GM18951 (cell line): ENCODE data around the gene RAB2B.

ENCODE experiments used
- POLR2A ChIP-seq: IDR thresholded peaks from 4 replicates; pipeline ENCODE4 v1.6.1; 2011; ENCODE audit warnings: mild to moderate bottlenecking; ENCODE audit not compliant: insufficient read length, insufficient read depth; ENCODE audit errors: extremely low read depth
- in situ Hi-C: fragments of 300-500 bp; cut with MboI; formaldehyde crosslinking; loops from one replicate; pipeline ENCODE4 v1.12.0; 2022; ENCODE audit warnings: low sequenced_read_pairs, mixed read lengths, inconsistent platforms; ENCODE audit not compliant: unreplicated experiment

The RAB2B gene

DNA sequence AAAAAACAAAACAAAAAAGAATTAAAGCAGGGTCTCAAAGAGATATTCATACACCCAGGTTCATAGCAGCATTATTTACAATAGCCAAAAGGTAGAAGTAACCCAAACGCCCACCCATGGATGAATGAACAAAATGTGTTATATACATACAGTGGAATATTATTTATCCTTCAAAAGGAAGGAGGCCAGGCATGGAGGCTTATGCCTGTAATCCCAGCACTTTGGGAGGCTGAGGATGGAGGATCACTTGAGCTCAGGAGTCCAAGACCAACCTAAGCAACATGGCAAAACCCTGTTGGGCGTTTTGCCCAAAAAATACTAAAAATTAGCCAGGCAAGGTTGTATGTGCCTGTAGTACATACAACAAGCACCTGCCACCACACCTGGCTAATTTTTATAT lies 29.8 kb upstream of the RAB2B start:
- TF ChIP-seq POLR2A: no peak
- in situ Hi-C loops: no loop called here

DNA sequence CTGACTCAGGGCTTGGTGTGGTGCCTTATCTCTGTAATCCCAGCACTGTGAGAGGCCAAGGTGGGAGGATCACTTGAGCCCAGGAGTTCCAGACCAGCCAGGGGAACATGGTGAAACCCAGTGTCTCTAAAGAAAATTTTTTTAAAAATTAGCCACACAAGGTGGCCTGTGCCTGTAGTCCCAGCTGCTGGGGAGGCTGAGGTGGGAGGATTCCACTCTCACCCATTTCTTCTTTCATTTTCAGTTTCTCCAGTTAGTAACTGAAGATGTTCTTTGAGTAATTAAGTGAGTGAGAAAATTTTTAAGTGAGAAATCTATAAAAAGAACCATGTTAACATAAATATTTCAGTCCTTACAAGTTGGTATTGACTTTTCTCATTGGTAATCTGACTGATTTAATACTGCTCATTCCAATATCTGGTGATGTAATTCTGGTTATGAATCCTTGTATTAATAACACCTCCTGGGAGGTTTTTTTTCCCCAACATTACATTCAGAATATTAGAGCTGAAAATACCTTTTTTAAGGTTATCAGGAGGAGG lies 28.3 kb upstream of the RAB2B start:
- in situ Hi-C loops: no loop called here
- TF ChIP-seq POLR2A: no peak

DNA sequence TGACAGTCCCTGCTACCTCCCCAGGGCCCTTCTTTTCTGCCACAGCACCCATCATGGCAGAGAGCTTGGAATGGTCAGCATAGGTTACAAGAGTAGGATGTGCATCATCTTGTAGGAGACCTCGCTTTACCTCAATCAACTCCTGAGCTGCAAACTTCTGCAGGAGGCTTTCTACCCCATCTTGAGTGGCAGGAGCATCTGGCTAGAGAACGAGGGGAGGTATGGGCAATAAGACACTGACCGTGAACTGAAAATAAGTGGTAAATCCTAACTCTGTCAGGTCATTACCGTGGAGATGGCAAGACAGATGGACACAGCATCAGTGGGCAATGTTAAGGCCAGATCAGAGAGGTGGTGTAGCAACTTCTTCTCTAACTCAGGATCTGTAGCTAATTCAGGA lies 26.6 kb upstream of the RAB2B start:
- in situ Hi-C loops: no loop called here
- TF ChIP-seq POLR2A: no peak

DNA sequence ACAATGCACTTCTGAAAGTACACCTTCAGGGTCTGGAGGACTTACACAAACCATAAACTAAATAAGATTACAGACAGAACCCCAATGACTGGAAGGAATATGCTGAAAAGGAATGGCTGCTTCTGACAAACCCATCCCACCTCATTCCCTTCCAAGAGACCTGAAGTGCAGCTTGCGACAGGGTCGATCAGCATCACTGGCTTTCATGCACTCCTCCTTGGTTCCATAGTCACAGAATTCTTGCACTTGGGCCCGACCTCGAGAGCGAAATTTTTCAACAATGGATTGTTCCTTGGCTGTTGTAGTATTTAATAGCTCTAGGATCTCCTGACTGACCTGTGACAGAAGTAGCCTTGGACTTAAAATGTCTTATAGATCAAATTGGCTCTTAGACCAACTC lies 24.8 kb upstream of the RAB2B start:
- in situ Hi-C loops: no loop called here
- TF ChIP-seq POLR2A: no peak

DNA sequence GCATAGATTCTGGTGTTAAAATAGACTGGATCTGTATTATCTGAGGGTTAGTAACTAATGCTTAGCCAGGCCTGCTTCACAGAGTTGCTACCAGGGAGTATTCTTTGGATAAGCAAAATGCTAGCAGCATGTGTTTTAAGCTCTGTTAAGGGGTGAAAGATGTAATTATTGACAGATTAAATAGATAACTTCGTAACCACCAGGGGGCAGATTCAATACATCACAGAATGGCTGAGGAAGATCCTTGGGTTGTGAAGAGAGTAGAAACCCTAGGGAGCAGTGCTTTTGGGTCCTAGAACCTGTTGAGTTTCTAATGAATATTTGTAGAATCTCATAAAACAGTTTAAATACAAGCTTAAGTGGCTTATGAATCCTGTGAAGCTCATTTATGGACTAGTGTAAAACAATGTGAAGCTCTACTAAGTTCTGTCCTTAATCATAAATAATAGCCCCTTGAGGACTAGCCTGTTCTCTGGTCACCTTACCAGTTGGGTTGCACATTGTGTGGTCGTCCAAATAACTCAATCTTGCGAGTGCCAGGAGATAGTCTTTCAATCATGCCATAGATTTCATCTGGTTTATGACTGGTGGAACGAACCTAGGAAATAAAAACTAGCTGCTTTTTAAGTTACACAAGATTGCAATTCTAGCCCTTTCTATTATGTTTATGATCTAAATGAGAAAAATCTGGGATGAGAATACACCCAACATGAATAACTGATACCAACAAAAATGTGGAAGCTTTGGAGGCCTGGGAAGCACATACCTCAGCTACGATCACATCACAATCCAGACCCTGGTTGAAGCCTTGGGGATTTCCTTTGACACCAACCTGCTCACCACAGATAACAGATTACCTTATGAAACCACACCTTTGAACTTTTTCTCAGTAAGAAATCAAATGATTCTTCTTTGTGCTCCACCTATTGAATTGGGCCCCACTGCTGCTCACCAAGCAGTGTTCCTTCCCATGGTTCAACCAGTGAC lies 22.1 kb upstream of the RAB2B start:
- no peak for TF ChIP-seq POLR2A
- in situ Hi-C loops: no loop called here

DNA sequence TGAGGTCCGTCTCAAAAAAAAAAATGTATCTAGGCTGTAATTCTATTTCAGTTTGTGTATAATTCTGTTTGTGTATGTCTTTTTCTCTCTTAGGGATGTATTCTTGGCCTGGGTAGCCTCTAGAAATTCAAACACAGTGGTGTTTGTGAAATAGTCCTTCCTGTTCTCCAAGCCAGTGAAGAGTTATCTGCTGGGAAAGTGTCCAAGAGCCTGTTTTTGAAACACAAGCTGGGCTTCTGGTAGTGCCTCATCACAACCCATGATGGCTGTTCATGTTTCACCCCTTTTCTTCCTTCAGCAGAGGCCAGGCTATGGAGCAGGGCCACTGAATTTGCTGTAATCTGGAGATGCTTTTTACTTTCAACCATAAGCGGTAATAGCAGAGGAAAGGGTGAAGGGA lies 19.7 kb upstream of the RAB2B start:
- TF ChIP-seq POLR2A: no peak
- in situ Hi-C loops: no loop called here

DNA sequence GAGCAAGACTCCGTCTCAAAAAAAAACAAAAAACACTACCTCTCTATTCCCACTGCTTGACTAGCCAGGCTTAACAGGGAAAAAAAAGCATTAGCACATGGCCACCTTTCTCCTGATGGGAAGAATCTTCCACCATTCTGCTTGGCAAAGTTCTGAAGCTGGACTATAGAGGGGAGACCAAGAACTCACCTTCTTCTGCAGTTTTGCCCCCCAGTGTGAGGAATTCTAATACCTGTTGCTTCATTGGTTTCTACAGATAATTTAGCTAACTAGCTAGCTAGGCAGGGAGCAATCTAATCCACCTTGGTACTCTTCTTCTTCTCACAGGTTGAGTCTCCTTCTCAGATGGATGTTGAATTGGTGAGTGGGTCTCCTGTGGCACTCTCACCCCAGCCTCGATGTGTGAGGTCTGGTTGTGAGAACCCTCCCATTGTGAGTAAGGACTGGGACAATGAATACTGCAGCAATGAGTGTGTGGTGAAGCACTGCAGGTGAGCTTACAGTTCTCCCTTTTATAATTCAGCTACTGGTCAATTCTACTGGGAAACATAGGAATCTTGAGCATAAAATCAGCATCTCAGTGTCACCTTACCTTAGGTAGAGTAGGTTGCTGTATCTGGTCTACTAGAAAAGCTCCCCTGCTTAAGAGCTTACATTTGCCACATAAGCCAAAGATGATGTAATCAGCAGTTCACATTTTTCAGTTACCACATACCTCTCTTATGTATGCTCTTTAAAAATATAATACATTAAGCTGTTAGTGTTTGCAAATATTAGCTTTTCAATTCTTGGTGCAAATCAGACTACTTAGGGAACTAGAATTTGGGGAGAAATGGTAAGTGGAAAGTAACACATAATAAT lies 18.4 kb upstream of the RAB2B start:
- no peak for TF ChIP-seq POLR2A
- in situ Hi-C loops: no loop called here

DNA sequence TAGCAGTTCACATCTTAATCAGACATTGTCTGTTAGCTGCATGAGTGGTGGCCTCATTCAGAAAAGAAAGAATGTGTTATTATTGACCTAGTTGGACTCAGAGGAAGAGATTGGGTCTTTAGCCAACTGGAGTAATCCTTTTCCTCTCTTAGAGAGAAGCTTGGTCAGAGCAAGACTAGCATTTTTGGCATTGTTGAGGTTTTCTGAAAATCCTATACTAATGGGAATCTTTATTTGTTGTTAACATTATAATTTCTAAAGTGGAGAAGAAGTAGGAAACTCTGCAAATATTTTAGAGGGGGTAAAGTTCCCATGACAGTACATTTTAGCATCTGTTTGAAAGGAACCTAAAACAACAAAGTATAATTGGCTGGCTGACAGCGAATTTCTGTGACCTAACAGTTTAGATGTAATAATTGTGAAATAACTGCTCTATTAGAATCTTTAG lies 9.9 kb upstream of the RAB2B start:
- in situ Hi-C loops: no loop called here
- no peak for TF ChIP-seq POLR2A

DNA sequence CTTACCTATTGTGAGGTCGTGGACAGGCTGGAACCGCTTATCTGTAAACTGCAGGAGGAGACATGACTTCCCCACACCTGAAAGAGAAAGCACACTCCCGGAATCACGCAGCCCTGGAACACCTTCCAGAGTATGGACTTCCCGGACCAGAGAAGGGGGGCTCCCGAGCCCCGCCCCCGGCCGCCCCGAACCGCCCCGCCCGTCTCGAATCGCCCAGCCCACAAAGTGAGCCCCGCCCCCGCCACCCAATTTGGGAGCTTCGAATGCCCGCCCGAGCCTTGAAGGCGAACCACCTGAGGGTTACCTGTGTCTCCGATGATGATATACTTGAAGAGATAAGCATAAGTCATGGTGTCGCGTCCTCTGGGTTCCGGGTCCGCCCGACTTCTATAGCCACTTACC lies 235 bp downstream of the RAB2B start:
- no peak for TF ChIP-seq POLR2A
- in situ Hi-C loops: no loop called here

DNA sequence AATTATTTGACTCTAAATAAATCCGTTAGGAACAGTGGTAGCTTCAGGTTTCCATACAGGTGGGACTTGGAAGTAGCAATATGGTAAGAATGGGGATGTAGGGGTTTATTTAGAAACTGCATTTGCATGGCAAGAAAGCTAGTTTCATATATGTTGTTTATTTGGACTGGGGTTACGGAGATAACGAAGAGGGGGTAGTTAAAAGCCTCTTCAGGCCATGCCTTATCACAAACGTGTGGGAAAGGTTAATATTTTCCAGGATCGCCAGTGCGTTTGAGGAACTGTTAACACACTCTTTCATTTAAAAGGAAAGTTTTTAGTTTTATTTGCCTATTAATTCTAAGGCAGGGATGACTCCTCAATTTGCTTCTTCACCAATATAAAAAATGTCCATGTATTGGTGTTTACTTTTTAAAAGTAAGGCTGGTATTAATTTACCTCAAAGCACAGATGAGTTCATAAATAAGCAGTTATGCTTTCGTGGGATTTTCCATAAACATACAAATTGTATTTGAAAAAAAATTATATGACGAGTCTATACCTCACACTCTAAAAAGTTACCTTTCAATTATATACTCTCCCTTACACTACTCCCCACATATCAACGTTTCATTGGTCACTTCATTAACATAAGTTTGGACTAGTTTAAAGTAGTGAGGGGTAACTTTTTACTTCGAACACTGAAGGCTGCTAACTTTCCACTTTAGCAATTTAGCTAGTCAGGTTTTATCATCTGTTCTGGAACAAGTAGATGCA lies 814 bp downstream of the RAB2B start:
- no peak for TF ChIP-seq POLR2A
- in situ Hi-C loops: no loop called here

DNA sequence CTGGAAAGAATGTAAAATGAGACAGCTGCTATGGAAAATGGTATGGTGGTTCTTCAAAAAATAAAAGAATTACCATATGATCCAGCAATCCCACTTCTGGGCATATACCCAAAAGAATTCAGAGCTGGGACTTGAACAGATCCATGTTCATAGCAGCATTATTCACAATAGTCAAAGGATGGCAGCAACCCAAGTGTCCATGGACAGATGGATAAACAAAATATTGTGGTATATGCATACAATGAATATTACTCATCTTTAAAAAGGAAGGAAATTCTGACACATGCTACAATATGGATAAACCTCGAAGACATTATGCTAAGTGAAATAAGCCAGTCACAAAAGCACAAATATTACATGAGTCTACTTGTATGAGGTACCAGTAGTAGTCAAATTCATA lies 9.1 kb downstream of the RAB2B start:
- in situ Hi-C loops: no loop called here

DNA sequence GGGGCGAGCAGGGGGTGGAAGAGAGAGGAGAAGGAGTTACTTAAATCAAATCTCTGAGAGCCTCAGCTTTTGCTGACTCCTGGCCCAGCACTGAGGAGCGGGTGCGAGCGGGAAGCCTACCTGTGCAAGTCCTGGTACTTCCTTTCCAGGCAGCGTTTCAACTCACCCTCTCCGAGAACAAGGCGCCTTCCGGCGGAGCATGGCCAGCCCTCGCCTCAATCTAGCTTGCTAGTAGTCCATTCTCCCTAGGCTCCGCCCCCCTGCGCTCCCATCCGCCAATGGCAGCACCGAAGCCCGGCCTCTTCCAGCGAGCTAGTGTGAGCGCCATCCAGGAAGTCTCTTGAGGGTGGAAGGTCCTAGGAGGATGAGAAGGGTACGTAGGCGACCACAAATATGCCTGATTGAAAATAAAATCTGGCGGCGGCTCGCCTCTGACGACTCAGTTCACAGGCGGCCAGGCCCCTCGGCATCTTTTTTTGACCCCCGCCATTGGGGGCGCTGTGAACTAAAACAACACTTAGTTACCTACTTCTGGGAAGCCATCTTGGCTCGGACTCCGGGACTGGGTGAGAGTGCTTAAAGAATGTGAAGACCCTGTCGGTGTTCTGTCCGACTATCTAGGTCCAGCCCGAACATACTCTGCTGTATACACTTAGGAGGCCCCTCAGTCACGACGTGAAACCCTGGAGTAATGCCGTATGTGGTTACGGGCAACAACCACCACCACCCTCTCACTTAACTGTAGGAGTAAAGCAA lies 20.7 kb downstream of the RAB2B start, which contains the start of gene CHD8:
Gene CHD8, minus strand, starts transcription at position 212 of the 756 bp plus-strand sequence. CDS start 24,480 bp downstream, outside the sequence.
- TF ChIP-seq POLR2A: peak; percentile 83
- in situ Hi-C loops: no loop called here

More for the DNA sequence above, 9.1 kb downstream of the RAB2B start:
- TF ChIP-seq POLR2A: no peak
